GM21360 (cell line): ENCODE data around the gene CPTP.

Experiments
- ATAC-seq: cut with Tn5 transposase; IDR thresholded peaks from one replicate; pipeline ENCODE4 v1.9.1; 2021; ENCODE audit warnings: mild to moderate bottlenecking, moderate library complexity; ENCODE audit not compliant: unreplicated experiment

The CPTP gene

GRCh38 chr1:1291548-1292441 lies 32.8 kb upstream of the CPTP start:
- no peak for ATAC-seq

GRCh38 chr1:1292442-1292779 lies 32.2 kb upstream of the CPTP start:
- ATAC-seq = no peak

GRCh38 chr1:1292851-1293250 lies 31.8 kb upstream of the CPTP start:
- no peak for ATAC-seq

- ATAC-seq = no peak
These were observed 31.0 kb upstream of the CPTP start for GRCh38 chr1:1293263-1294249.

GRCh38 chr1:1294250-1294890 lies 30.2 kb upstream of the CPTP start:
- no peak for ATAC-seq

GRCh38 chr1:1295154-1295923 lies 29.3 kb upstream of the CPTP start:
- no peak for ATAC-seq

GRCh38 chr1:1296070-1297061 lies 28.2 kb upstream of the CPTP start:
- ATAC-seq = no peak

GRCh38 chr1:1297802-1298424 lies 26.7 kb upstream of the CPTP start:
- ATAC-seq = no peak

GRCh38 chr1:1298861-1299685 lies 25.5 kb upstream of the CPTP start:
- no peak for ATAC-seq

- ATAC-seq = no peak
These were observed 24.8 kb upstream of the CPTP start for GRCh38 chr1:1299686-1300351.

GRCh38 chr1:1300352-1300739 lies 24.3 kb upstream of the CPTP start:
- no peak for ATAC-seq

GRCh38 chr1:1302006-1302430 lies 22.6 kb upstream of the CPTP start:
- no peak for ATAC-seq

GRCh38 chr1:1302951-1303509 lies 21.6 kb upstream of the CPTP start:
- ATAC-seq = no peak

GRCh38 chr1:1303736-1304135 lies 20.9 kb upstream of the CPTP start:
- no peak for ATAC-seq

GRCh38 chr1:1304331-1305299 lies 20.0 kb upstream of the CPTP start:
- ATAC-seq = no peak
